Inferior parietal cortex (tissue), 1 donor: ENCODE measurements around the gene COL28A1.

Source experiments
- DNase-seq: peaks from one replicate; pipeline ENCODE4 v3.0.0-alpha.2; 2016; ENCODE audit errors: extremely low spot score

COL28A1 gene

GRCh38 chr7:7331523-7331922 lies 204.2 kb downstream of the COL28A1 start:
- DNase-seq, result no peak

DNA sequence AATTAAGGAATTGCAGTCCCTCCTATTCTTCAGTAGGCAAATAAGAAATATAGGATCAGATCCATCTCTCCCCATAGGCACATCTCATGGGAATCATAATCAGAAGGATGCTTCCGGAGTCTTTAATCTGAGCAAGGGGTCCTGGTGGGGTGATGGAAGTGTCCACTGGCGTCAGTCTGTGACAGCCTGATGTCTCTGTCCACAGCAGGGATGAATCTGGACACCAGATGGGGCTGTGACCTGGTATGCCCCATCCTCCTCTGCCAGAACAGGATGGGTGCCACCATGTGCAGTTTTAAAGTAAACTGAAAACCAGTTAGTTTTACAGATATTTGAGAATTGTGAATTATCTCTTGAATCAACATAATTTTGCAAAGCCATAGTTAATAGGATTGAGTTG lies 204.7 kb downstream of the COL28A1 start:
- no peak for DNase-seq

- DNase-seq, result no peak
Measured at GRCh38 chr7:7329326-7329725, 206.3 kb downstream of the COL28A1 start.

- DNase-seq, result no peak
Measured at GRCh38 chr7:7327423-7327822, 208.2 kb downstream of the COL28A1 start.

GRCh38 chr7:7324698-7325097 lies 211.0 kb downstream of the COL28A1 start:
- no peak for DNase-seq

- no peak for DNase-seq
Measured at GRCh38 chr7:7323921-7324320, 211.8 kb downstream of the COL28A1 start.

- DNase-seq, result no peak
Measured at GRCh38 chr7:7323352-7323751, 212.3 kb downstream of the COL28A1 start.

DNA sequence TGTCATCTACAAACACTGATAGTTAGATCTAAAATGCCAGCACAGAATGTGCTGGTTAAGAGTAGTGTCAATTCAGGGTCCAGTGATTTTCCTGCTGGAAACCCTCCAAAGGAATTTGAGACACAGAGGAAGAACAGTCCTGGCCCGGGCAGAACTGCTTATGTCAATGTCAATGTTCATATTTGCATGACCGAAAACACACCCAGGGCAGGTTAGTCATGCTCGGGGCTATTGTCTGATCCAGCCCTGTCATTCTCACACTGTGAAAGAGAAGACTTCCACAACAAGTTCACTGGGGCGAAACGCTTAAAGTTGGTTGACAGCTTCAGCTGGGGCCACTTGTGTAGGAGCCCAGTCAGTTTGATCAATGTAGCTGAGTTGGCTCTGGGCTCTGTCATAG lies 214.0 kb downstream of the COL28A1 start:
- DNase-seq, result no peak

- no peak for DNase-seq
Measured at GRCh38 chr7:7318601-7319000, 217.1 kb downstream of the COL28A1 start.

DNA sequence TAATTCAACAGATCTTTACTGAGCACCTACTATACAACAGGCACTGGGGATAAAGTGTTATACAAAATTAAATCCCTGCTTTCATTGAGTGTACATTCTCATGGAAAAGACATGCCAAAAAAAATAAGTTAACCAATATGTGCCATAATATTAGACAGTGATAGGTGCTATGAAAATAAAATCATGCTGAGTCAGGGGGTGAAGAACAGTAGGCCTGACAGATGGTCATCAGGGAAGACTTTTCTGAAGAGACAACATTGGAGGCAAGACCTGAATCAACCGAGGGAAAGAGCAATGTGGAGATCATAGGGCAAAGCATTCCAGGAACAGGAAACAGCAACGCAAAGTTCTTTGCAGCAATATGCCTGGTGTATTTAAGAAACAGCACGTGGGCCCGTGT lies 217.8 kb downstream of the COL28A1 start:
- no peak for DNase-seq

DNA sequence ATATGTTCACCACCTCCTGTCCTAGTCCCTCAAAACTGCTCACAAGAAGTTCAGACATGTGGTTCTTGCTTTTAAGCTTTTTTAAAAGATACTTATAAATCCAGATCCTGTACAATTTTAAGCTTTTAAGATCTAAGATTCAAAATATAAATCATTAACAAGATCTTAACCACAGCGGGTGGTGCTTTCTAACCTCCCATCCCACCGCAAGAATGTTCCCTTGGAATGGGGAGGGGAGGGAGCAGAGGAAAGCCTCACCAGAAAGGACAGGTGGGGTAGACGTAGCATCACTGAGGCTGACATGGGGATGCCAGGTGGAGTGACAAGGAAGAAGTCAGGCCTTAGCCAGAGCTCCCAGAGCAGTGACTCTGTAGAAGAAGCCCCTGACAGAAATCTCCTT lies 219.8 kb downstream of the COL28A1 start:
- no peak for DNase-seq

- no peak for DNase-seq
Measured at GRCh38 chr7:7312323-7312722, 223.3 kb downstream of the COL28A1 start.

- no peak for DNase-seq
Measured at GRCh38 chr7:7311001-7311400, 224.7 kb downstream of the COL28A1 start.

GRCh38 chr7:7309203-7309602 lies 226.5 kb downstream of the COL28A1 start:
- DNase-seq, result no peak
